GM12878 (cell line): ENCODE measurements around the gene INCA1. TPM values are rescaled to one million over a fixed set of nuclear protein-coding genes. Genes with fewer than 3 reads are reported as not detected.

ENCODE experiments used
- ATF7 ChIP-seq: fragments of 450-650 bp; IDR thresholded peaks from 2 replicates; pipeline ENCODE4 v1.6.1; 2016; ENCODE audit warnings: low read depth, mild to moderate bottlenecking
- BMI1 ChIP-seq: fragments of 450-650 bp; IDR thresholded peaks from 2 replicates; pipeline ENCODE4 v1.6.1; 2016; ENCODE audit warnings: mild to moderate bottlenecking, moderate library complexity, borderline replicate concordance
- CBX5 ChIP-seq: sonication (generic); IDR thresholded peaks from 2 replicates; pipeline ENCODE4 v1.6.1; 2016; ENCODE audit warnings: low read depth, moderate library complexity, mild to moderate bottlenecking, inconsistent platforms
- CHD2 ChIP-seq: IDR thresholded peaks from 2 replicates; pipeline ENCODE4 v1.6.1; 2011; ENCODE audit warnings: low read depth, low read length, improper control_type of control experiment, borderline replicate concordance
- DPF2 ChIP-seq: fragments of 450-650 bp; IDR thresholded peaks from 2 replicates; pipeline ENCODE4 v1.6.1; 2017; ENCODE audit warnings: mild to moderate bottlenecking
- ETV6 ChIP-seq, 2 experiments: fragments of 450-650 bp in 1 of 2; IDR thresholded peaks in 1 of 2; conservative IDR thresholded peaks in 1 of 2; 2 replicates each; pipeline ENCODE4 v1.6.1; 2014; ENCODE audit warnings: antibody characterized with exemption in 1 of 2, borderline replicate concordance in 1 of 2, low read depth in 1 of 2, mild to moderate bottlenecking in 1 of 2, moderate library complexity in 1 of 2
- HDGF ChIP-seq: fragments of 450-650 bp; IDR thresholded peaks from 2 replicates; pipeline ENCODE4 v1.6.1; 2016; ENCODE audit warnings: antibody characterized with exemption
- JUND ChIP-seq: IDR thresholded peaks from 2 replicates; pipeline ENCODE4 v1.6.1; 2012; ENCODE audit warnings: low read depth, mild to moderate bottlenecking, low read length, improper control_type of control experiment, moderate library complexity
- KLF5 ChIP-seq: fragments of 450-650 bp; IDR thresholded peaks from 2 replicates; pipeline ENCODE4 v1.6.1; 2014; ENCODE audit warnings: mild to moderate bottlenecking; ENCODE audit not compliant: partially characterized antibody
- NFXL1 ChIP-seq: fragments of 450-650 bp; IDR thresholded peaks from 2 replicates; pipeline ENCODE4 v1.6.1; 2017; ENCODE audit warnings: antibody characterized with exemption, mild to moderate bottlenecking, borderline replicate concordance
- NKRF ChIP-seq: fragments of 450-650 bp; conservative IDR thresholded peaks from 2 replicates; pipeline ENCODE4 v1.6.1; 2017; ENCODE audit warnings: mild to moderate bottlenecking, moderate library complexity
- PKNOX1 ChIP-seq: fragments of 450-650 bp; IDR thresholded peaks from 2 replicates; pipeline ENCODE4 v1.6.1; 2016; ENCODE audit warnings: mild to moderate bottlenecking
- RB1 ChIP-seq: fragments of 450-650 bp; formaldehyde crosslinking; IDR thresholded peaks from 2 replicates; pipeline ENCODE4 v1.6.1; 2017; ENCODE audit warnings: mild to moderate bottlenecking, borderline replicate concordance
- SREBF1 ChIP-seq: IDR thresholded peaks from 2 replicates; pipeline ENCODE4 v1.6.1; 2012; ENCODE audit warnings: mild to moderate bottlenecking, low read length
- SUPT20H ChIP-seq: IDR thresholded peaks from 2 replicates; pipeline ENCODE4 v1.6.1; 2011; ENCODE audit warnings: low read depth, mild to moderate bottlenecking, low read length, moderate library complexity, borderline replicate concordance; ENCODE audit not compliant: control insufficient read depth
- TCF3 ChIP-seq: IDR thresholded peaks from 2 replicates; pipeline ENCODE4 v1.6.1; 2012; ENCODE audit warnings: low read depth, mild to moderate bottlenecking, low read length, borderline replicate concordance; ENCODE audit not compliant: insufficient read depth
- TCF7 ChIP-seq: IDR thresholded peaks from 2 replicates; pipeline ENCODE4 v1.6.1; 2014; ENCODE audit warnings: antibody characterized with exemption, borderline replicate concordance
- ZBTB11 ChIP-seq: fragments of 450-650 bp; formaldehyde crosslinking; IDR thresholded peaks from 2 replicates; pipeline ENCODE4 v1.5.0; 2022; ENCODE audit warnings: mild to moderate bottlenecking, missing genetic modification characterization
- ZNF207 ChIP-seq: fragments of 450-650 bp; IDR thresholded peaks from 2 replicates; pipeline ENCODE4 v1.6.1; 2014; ENCODE audit warnings: antibody characterized with exemption, mild to moderate bottlenecking, borderline replicate concordance
- ZNF384 ChIP-seq: IDR thresholded peaks from 2 replicates; pipeline ENCODE4 v1.6.1; 2012; ENCODE audit warnings: low read depth, mild to moderate bottlenecking, low read length, improper control_type of control experiment, borderline replicate concordance
- ZNF592 ChIP-seq: fragments of 450-650 bp; IDR thresholded peaks from 2 replicates; pipeline ENCODE4 v1.6.1; 2017; ENCODE audit warnings: mild to moderate bottlenecking, moderate library complexity
- polyA plus RNA-seq, 11 experiments: library from polyadenylated mRNA; depleted of rRNA in 4 of 11; unstranded in 6 of 11; stranded (reverse) in 5 of 11; fragments of >200 nt; fragmentation: Nextera tagmentation in 4 of 11; fragmentation: Illumina TruSeq in 1 of 11; extraction: Ambion mirVana in 4 of 11; extraction: Trizol in 1 of 11; gene quantifications; 1 replicate in 1 of 11; 2 replicates in 10 of 11; pipeline versions ENCODE4 v1.2.1 to v1.2.3, GENCODE V29; 2011 to 2016; ENCODE audit warnings: inconsistent platforms in 2 of 11, missing spikeins in 2 of 11, low read depth in 1 of 11
- total RNA-seq, 4 experiments: library from RNA; depleted of rRNA in 3 of 4; stranded (reverse); fragments of >200 nt in 3 of 4; fragmentation: Illumina TruSeq in 1 of 4; extraction: Trizol in 1 of 4; gene quantifications; 2 replicates each; pipeline versions ENCODE4 v1.2.1 to v1.2.3, GENCODE V29; 2013 to 2021

The INCA1 gene
- total and polyA plus RNA-seq, 10 of the 15 experiments (the other 5 are each of a cell fraction or from before 2014, with no cell fraction given), result 0.19 to 1.8 (median 0.45) TPM

- TF ChIP-seq PKNOX1 (peak; percentile 44; the same call in 1 of the 2 replicates), ZNF384 (no peak), NFXL1 (no peak), ETV6 (conservative IDR thresholded peaks at IDR 0.05 in 1 of 2, IDR thresholded peaks at IDR 0.05 in 1 of 2; ENCODE audit: borderline replicate concordance in 1 of 2, low read depth in 1 of 2) (no peak), CBX5 (no peak), ZBTB11 (no peak), ZNF592 (no peak), HDGF (no peak), ATF7 (no peak), SUPT20H (no peak), SREBF1 (no peak), BMI1 (no peak), RB1 (no peak), TCF3 (peak; percentile 59; the same call in 1 of the 2 replicates), TCF7 (no peak), DPF2 (no peak), CHD2 (no peak), ZNF207 (no peak), NKRF (no peak; the same call in 1 of the 2 replicates), KLF5 (no peak), JUND (no peak)
Measured at GRCh38 chr17:4945944-4946280, 51.4 kb downstream of the INCA1 start (continued).
